Neural progenitor cell (in vitro differentiated cells): ENCODE measurements around the gene CADPS.

ENCODE experiments used
- EZH2 ChIP-seq: fragments of 200-600 bp; sonication (generic); IDR thresholded peaks from 2 replicates; pipeline ENCODE4 v1.6.1; 2017; ENCODE audit warnings: antibody characterized with exemption, mild to moderate bottlenecking, moderate library complexity
- EZH2phosphoT487 ChIP-seq: fragments of 200-600 bp; sonication (generic); IDR thresholded peaks from 2 replicates; pipeline ENCODE4 v1.6.1; 2017; ENCODE audit warnings: antibody characterized with exemption
- TF ChIP-seq, protein P1 (sequence below): fragments of 200-600 bp; sonication (generic); IDR thresholded peaks from 2 replicates; pipeline ENCODE4 v1.5.1; 2017; ENCODE audit warnings: antibody characterized with exemption, mild to moderate bottlenecking

DNA sequence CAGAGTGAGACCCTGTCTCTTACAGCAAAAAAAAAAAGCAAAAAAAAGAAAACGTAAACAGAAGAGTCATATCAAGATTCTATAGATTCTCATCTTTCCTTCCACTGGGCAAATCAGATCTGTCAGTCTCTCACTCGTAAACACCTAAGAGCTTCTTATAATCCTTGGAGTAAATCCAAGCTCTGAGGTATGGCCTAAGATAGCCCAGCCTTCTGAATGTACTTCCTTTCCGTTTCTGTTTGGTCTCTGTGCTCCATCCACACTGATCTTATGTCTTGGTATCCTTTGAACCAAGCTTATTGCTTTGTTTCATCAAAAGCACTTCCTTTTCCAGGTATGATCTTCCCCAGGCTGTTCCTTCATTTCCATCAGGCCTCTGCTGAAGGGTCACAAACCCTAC, 137.8 kb downstream of the CADPS start:
- TF ChIP-seq, protein P1, sequence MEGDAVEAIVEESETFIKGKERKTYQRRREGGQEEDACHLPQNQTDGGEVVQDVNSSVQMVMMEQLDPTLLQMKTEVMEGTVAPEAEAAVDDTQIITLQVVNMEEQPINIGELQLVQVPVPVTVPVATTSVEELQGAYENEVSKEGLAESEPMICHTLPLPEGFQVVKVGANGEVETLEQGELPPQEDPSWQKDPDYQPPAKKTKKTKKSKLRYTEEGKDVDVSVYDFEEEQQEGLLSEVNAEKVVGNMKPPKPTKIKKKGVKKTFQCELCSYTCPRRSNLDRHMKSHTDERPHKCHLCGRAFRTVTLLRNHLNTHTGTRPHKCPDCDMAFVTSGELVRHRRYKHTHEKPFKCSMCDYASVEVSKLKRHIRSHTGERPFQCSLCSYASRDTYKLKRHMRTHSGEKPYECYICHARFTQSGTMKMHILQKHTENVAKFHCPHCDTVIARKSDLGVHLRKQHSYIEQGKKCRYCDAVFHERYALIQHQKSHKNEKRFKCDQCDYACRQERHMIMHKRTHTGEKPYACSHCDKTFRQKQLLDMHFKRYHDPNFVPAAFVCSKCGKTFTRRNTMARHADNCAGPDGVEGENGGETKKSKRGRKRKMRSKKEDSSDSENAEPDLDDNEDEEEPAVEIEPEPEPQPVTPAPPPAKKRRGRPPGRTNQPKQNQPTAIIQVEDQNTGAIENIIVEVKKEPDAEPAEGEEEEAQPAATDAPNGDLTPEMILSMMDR, result no peak
- TF ChIP-seq EZH2, result no peak
- TF ChIP-seq EZH2phosphoT487, result no peak
